NCI-H82 treated with DMSO at 0.1 percent for 48 hours (cell line): ENCODE data around the gene ALMS1.
A peak's percentile ranks its signal among the peaks of the same experiment; 100 is the strongest.
"Not testable (repeated sequence)": the region's sequence is repeated elsewhere in the genome, so short reads cannot be mapped to it uniquely, and the experiment has no call there.

Experiments used
- DNase-seq: peaks from one replicate; lab custom pipeline; 2025; ENCODE audit not compliant: unreplicated experiment; lab: John Stamatoyannopoulos, UW

Gene ALMS1

GRCh38 chr2:73385504-73386341, at the start of gene ALMS1:
Gene ALMS1 (plus strand): TSS chr2:73385836. CDS start chr2:73385869, 33 bp downstream.
- peak; percentile 76 for DNase-seq

GRCh38 chr2:73337828-73338227, 47.8 kb upstream of the ALMS1 start:
- DNase-seq, result no peak

GRCh38 chr2:73339201-73339600, 46.4 kb upstream of the ALMS1 start:
- no peak for DNase-seq

- DNase-seq, result no peak
Observed at GRCh38 chr2:73341039-73341438, 44.6 kb upstream of the ALMS1 start.

- DNase-seq, result no peak
Observed at GRCh38 chr2:73343992-73344391, 41.6 kb upstream of the ALMS1 start.

- DNase-seq, result not testable (repeated sequence)
Observed at GRCh38 chr2:73344747-73345146, 40.9 kb upstream of the ALMS1 start.

GRCh38 chr2:73350035-73350691, 35.5 kb upstream of the ALMS1 start:
- DNase-seq, result no peak

- DNase-seq, result no peak
Observed at GRCh38 chr2:73356097-73356496, 29.5 kb upstream of the ALMS1 start.

GRCh38 chr2:73359915-73360697, 25.5 kb upstream of the ALMS1 start:
- no peak for DNase-seq

- DNase-seq, result no peak
Observed at GRCh38 chr2:73366060-73366459, 19.6 kb upstream of the ALMS1 start.

GRCh38 chr2:73368781-73369180, 16.9 kb upstream of the ALMS1 start:
- DNase-seq, result no peak

GRCh38 chr2:73370348-73370747, 15.3 kb upstream of the ALMS1 start:
- DNase-seq, result no peak

GRCh38 chr2:73373344-73373743, 12.3 kb upstream of the ALMS1 start:
- no peak for DNase-seq

GRCh38 chr2:73374269-73374668, 11.4 kb upstream of the ALMS1 start:
- no peak for DNase-seq

- no peak for DNase-seq
Observed at GRCh38 chr2:73376681-73377080, 9.0 kb upstream of the ALMS1 start.

- DNase-seq, result no peak
Observed at GRCh38 chr2:73383036-73383435, 2.6 kb upstream of the ALMS1 start.

- DNase-seq, result no peak
Observed at GRCh38 chr2:73385123-73385503, 523 bp upstream of the ALMS1 start.

GRCh38 chr2:73386342-73386868, 769 bp downstream of the ALMS1 start:
- DNase-seq, result no peak

GRCh38 chr2:73386894-73387636, 1.4 kb downstream of the ALMS1 start:
- DNase-seq, result no peak

- no peak for DNase-seq
Observed at GRCh38 chr2:73402386-73403103, 16.9 kb downstream of the ALMS1 start.
